GM12878 (cell line): ENCODE data around the gene ISG20. TPM values are rescaled to one million over a fixed set of nuclear protein-coding genes. Genes with fewer than 3 reads are reported as not detected.

Experiments
- CBX5 ChIP-seq: sonication (generic); IDR thresholded peaks from 2 replicates; pipeline ENCODE4 v1.6.1; 2016; ENCODE audit warnings: low read depth, moderate library complexity, mild to moderate bottlenecking, inconsistent platforms
- FOXK2 ChIP-seq: fragments of 450-650 bp; IDR thresholded peaks from 2 replicates; pipeline ENCODE4 v1.6.1; 2017; ENCODE audit warnings: mild to moderate bottlenecking, moderate library complexity
- IRF4 ChIP-seq: IDR thresholded peaks from 2 replicates; pipeline ENCODE4 v1.6.1; 2011; ENCODE audit warnings: low read depth, low read length
- LARP7 ChIP-seq: fragments of 450-650 bp; IDR thresholded peaks from 2 replicates; pipeline ENCODE4 v1.6.1; 2017; ENCODE audit warnings: mild to moderate bottlenecking
- MEF2B ChIP-seq: fragments of 450-650 bp; IDR thresholded peaks from 2 replicates; pipeline ENCODE4 v1.6.1; 2018; ENCODE audit warnings: mild to moderate bottlenecking, moderate library complexity; ENCODE audit not compliant: partially characterized antibody, poor library complexity, severe bottlenecking
- NR2C1 ChIP-seq: fragments of 450-650 bp; IDR thresholded peaks from 2 replicates; pipeline ENCODE4 v1.6.1; 2017; ENCODE audit warnings: antibody characterized with exemption, mild to moderate bottlenecking, moderate library complexity
- NRF1 ChIP-seq: conservative IDR thresholded peaks from 2 replicates; pipeline ENCODE4 v1.6.1; 2011; ENCODE audit warnings: mild to moderate bottlenecking, low read depth, low read length, improper control_type of control experiment
- POLR2AphosphoS2 ChIP-seq: IDR thresholded peaks from 2 replicates; pipeline ENCODE4 v1.6.1; 2011; ENCODE audit warnings: low read depth, mild to moderate bottlenecking, low read length, improper control_type of control experiment, moderate library complexity
- POU2F2 ChIP-seq: IDR thresholded peaks from 3 replicates; pipeline ENCODE4 v1.6.1; 2011; ENCODE audit warnings: low read depth, mild to moderate bottlenecking, low read length, borderline replicate concordance
- SIN3A ChIP-seq: IDR thresholded peaks from 2 replicates; pipeline ENCODE4 v1.6.1; 2012; ENCODE audit warnings: low read depth, low read length, improper control_type of control experiment
- SREBF2 ChIP-seq: IDR thresholded peaks from 2 replicates; pipeline ENCODE4 v1.6.1; 2012; ENCODE audit warnings: mild to moderate bottlenecking, low read length
- TAF1 ChIP-seq: IDR thresholded peaks from 2 replicates; pipeline ENCODE4 v1.6.1; 2011; ENCODE audit warnings: mild to moderate bottlenecking, low read depth, low read length, borderline replicate concordance
- ZNF384 ChIP-seq: IDR thresholded peaks from 2 replicates; pipeline ENCODE4 v1.6.1; 2012; ENCODE audit warnings: low read depth, mild to moderate bottlenecking, low read length, improper control_type of control experiment, borderline replicate concordance
- polyA plus RNA-seq, 11 experiments: library from polyadenylated mRNA; depleted of rRNA in 4 of 11; unstranded in 6 of 11; stranded (reverse) in 5 of 11; fragments of >200 nt; fragmentation: Nextera tagmentation in 4 of 11; fragmentation: Illumina TruSeq in 1 of 11; extraction: Ambion mirVana in 4 of 11; extraction: Trizol in 1 of 11; gene quantifications; 1 replicate in 1 of 11; 2 replicates in 10 of 11; pipeline versions ENCODE4 v1.2.1 to v1.2.3, GENCODE V29; 2011 to 2016; ENCODE audit warnings: inconsistent platforms in 2 of 11, missing spikeins in 2 of 11, low read depth in 1 of 11
- total RNA-seq, 4 experiments: library from RNA; depleted of rRNA in 3 of 4; stranded (reverse); fragments of >200 nt in 3 of 4; fragmentation: Illumina TruSeq in 1 of 4; extraction: Trizol in 1 of 4; gene quantifications; 2 replicates each; pipeline versions ENCODE4 v1.2.1 to v1.2.3, GENCODE V29; 2013 to 2021
- TF ChIP-seq, protein P1 (sequence below): IDR thresholded peaks from 2 replicates; pipeline ENCODE4 v1.6.1; 2012; ENCODE audit warnings: mild to moderate bottlenecking, low read depth, low read length
- TF ChIP-seq, protein P2 (sequence below): fragments of 150-350 bp; IDR thresholded peaks from 2 replicates; pipeline ENCODE4 v1.6.1; 2014; ENCODE audit warnings: mild to moderate bottlenecking, low read depth, low read length
- TF ChIP-seq, protein P3 (sequence below): fragments of 450-650 bp; IDR thresholded peaks from 2 replicates; pipeline ENCODE4 v1.6.1; 2016; ENCODE audit warnings: mild to moderate bottlenecking
- TF ChIP-seq, protein P4 (sequence below): fragments of 450-650 bp; IDR thresholded peaks from 2 replicates; pipeline ENCODE4 v1.6.1; 2017; ENCODE audit warnings: borderline replicate concordance
- TF ChIP-seq, protein P5 (sequence below): IDR thresholded peaks from 2 replicates; pipeline ENCODE4 v1.6.1; 2012; ENCODE audit warnings: low read depth, low read length, improper control_type of control experiment

The ISG20 gene
- total and polyA plus RNA-seq, 10 of the 15 experiments (the other 5 are each of a cell fraction or from before 2014, with no cell fraction given) = 23.4 to 210 (median 85.9) TPM

DNA sequence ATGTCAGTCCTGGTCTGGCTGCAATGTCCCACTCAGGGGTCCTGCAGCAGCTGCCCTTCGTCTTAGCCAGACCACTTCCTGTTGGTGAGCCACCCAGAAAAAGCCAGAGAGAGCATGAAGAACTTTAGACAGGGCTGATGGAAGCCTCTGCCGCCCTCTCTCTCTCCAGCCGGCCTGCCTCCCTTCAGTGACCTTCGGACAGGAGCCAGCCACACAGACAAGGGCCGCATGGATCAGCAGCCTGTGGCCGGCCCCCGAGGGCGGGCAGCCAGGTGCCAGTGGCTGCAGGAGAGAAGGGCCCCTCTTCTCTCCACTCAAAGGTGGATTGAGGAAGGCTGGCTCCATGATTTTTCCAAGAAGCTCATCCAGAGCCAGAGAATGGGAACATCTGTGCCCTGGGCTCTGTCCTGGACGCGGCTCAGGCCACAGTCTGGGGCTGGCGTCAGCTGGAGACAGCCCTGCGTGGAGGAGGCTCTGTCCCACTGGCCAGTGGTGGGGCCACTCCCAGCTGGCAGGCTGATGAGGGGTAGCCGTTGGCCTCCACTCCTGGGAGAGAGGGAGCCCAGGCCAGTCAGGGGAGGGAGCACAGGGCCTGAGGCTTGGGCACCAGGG is 42.9 kb downstream of the ISG20 start (continued):
- TF ChIP-seq, protein P1, sequence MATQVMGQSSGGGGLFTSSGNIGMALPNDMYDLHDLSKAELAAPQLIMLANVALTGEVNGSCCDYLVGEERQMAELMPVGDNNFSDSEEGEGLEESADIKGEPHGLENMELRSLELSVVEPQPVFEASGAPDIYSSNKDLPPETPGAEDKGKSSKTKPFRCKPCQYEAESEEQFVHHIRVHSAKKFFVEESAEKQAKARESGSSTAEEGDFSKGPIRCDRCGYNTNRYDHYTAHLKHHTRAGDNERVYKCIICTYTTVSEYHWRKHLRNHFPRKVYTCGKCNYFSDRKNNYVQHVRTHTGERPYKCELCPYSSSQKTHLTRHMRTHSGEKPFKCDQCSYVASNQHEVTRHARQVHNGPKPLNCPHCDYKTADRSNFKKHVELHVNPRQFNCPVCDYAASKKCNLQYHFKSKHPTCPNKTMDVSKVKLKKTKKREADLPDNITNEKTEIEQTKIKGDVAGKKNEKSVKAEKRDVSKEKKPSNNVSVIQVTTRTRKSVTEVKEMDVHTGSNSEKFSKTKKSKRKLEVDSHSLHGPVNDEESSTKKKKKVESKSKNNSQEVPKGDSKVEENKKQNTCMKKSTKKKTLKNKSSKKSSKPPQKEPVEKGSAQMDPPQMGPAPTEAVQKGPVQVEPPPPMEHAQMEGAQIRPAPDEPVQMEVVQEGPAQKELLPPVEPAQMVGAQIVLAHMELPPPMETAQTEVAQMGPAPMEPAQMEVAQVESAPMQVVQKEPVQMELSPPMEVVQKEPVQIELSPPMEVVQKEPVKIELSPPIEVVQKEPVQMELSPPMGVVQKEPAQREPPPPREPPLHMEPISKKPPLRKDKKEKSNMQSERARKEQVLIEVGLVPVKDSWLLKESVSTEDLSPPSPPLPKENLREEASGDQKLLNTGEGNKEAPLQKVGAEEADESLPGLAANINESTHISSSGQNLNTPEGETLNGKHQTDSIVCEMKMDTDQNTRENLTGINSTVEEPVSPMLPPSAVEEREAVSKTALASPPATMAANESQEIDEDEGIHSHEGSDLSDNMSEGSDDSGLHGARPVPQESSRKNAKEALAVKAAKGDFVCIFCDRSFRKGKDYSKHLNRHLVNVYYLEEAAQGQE = no peak
- TF ChIP-seq, protein P2, sequence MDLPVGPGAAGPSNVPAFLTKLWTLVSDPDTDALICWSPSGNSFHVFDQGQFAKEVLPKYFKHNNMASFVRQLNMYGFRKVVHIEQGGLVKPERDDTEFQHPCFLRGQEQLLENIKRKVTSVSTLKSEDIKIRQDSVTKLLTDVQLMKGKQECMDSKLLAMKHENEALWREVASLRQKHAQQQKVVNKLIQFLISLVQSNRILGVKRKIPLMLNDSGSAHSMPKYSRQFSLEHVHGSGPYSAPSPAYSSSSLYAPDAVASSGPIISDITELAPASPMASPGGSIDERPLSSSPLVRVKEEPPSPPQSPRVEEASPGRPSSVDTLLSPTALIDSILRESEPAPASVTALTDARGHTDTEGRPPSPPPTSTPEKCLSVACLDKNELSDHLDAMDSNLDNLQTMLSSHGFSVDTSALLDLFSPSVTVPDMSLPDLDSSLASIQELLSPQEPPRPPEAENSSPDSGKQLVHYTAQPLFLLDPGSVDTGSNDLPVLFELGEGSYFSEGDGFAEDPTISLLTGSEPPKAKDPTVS = no peak
- TF ChIP-seq NRF1 (no peak), MEF2B (no peak), SREBF2 (no peak), POU2F2 (no peak), CBX5 (no peak), LARP7 (no peak), TAF1 (no peak), POLR2AphosphoS2 (no peak), ZNF384 (no peak), IRF4 (no peak), NR2C1 (no peak), SIN3A (no peak), FOXK2 (no peak)
- TF ChIP-seq, protein P3, sequence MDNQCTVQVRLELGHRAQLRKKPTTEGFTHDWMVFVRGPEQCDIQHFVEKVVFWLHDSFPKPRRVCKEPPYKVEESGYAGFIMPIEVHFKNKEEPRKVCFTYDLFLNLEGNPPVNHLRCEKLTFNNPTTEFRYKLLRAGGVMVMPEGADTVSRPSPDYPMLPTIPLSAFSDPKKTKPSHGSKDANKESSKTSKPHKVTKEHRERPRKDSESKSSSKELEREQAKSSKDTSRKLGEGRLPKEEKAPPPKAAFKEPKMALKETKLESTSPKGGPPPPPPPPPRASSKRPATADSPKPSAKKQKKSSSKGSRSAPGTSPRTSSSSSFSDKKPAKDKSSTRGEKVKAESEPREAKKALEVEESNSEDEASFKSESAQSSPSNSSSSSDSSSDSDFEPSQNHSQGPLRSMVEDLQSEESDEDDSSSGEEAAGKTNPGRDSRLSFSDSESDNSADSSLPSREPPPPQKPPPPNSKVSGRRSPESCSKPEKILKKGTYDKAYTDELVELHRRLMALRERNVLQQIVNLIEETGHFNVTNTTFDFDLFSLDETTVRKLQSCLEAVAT = no peak
- TF ChIP-seq, protein P4, sequence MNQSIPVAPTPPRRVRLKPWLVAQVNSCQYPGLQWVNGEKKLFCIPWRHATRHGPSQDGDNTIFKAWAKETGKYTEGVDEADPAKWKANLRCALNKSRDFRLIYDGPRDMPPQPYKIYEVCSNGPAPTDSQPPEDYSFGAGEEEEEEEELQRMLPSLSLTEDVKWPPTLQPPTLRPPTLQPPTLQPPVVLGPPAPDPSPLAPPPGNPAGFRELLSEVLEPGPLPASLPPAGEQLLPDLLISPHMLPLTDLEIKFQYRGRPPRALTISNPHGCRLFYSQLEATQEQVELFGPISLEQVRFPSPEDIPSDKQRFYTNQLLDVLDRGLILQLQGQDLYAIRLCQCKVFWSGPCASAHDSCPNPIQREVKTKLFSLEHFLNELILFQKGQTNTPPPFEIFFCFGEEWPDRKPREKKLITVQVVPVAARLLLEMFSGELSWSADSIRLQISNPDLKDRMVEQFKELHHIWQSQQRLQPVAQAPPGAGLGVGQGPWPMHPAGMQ = no peak
- TF ChIP-seq, protein P5, sequence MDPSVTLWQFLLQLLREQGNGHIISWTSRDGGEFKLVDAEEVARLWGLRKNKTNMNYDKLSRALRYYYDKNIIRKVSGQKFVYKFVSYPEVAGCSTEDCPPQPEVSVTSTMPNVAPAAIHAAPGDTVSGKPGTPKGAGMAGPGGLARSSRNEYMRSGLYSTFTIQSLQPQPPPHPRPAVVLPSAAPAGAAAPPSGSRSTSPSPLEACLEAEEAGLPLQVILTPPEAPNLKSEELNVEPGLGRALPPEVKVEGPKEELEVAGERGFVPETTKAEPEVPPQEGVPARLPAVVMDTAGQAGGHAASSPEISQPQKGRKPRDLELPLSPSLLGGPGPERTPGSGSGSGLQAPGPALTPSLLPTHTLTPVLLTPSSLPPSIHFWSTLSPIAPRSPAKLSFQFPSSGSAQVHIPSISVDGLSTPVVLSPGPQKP = no peak
